A172 (cell line): ENCODE measurements around the gene ITFG1. TPM values are rescaled to one million over a fixed set of nuclear protein-coding genes. Genes with fewer than 3 reads are reported as not detected.
"Not testable (repeated sequence)": the region's sequence is repeated elsewhere in the genome, so short reads cannot be mapped to it uniquely, and the experiment has no call there.

ENCODE experiments used
- DNase-seq: peaks from one replicate; pipeline ENCODE4 v3.0.0-alpha.2; 2015; ENCODE audit warnings: low spot score
- total RNA-seq: library from RNA; depleted of rRNA; stranded (reverse); fragments of >200 nt; shearing (Covaris generic); gene quantifications from 2 replicates; pipeline ENCODE4 v1.2.3, GENCODE V29; 2014

Gene ITFG1
- total RNA-seq, 1 experiment from 2014 or later, result 73.8 TPM

GRCh38 chr16:47156680-47157215, 304.1 kb downstream of the ITFG1 start:
- no peak for DNase-seq

GRCh38 chr16:47152501-47152900, 308.4 kb downstream of the ITFG1 start:
- not testable (repeated sequence) for DNase-seq

- DNase-seq, result no peak
Observed at GRCh38 chr16:47150067-47150466, 310.8 kb downstream of the ITFG1 start.

GRCh38 chr16:47144559-47144877, 316.3 kb downstream of the ITFG1 start:
- DNase-seq, result no peak

GRCh38 chr16:47143677-47144558, 316.9 kb downstream of the ITFG1 start, which contains the start of gene NETO2:
TSS of gene NETO2 (minus strand) at chr16:47143945. CDS start at chr16:47143612, 333 bp downstream.
- peak; percentile 18 for DNase-seq

GRCh38 chr16:47142821-47143676, 317.8 kb downstream of the ITFG1 start:
- peak; percentile 38 for DNase-seq

- peak; percentile 21 for DNase-seq
Observed at GRCh38 chr16:47142486-47142820, 318.4 kb downstream of the ITFG1 start.

- peak; percentile 84 for DNase-seq
Observed at GRCh38 chr16:47141773-47142485, 318.9 kb downstream of the ITFG1 start.

GRCh38 chr16:47140686-47141085, 320.2 kb downstream of the ITFG1 start:
- DNase-seq, result no peak

GRCh38 chr16:47139561-47140185, 321.2 kb downstream of the ITFG1 start:
- DNase-seq, result no peak

GRCh38 chr16:47137925-47138324, 322.9 kb downstream of the ITFG1 start:
- peak; percentile 52 for DNase-seq

GRCh38 chr16:47136099-47136842, 324.6 kb downstream of the ITFG1 start:
- peak; percentile 83 for DNase-seq

- DNase-seq, result no peak
Observed at GRCh38 chr16:47134550-47134949, 326.3 kb downstream of the ITFG1 start.

GRCh38 chr16:47132308-47132707, 328.6 kb downstream of the ITFG1 start:
- DNase-seq, result no peak

- DNase-seq, result no peak
Observed at GRCh38 chr16:47129755-47130435, 331.0 kb downstream of the ITFG1 start.

GRCh38 chr16:47127541-47127940, 333.3 kb downstream of the ITFG1 start:
- DNase-seq, result no peak

- no peak for DNase-seq
Observed at GRCh38 chr16:47125757-47126156, 335.1 kb downstream of the ITFG1 start.

GRCh38 chr16:47113130-47113529, 347.7 kb downstream of the ITFG1 start:
- no peak for DNase-seq

- DNase-seq, result peak; percentile 25
Observed at GRCh38 chr16:47110939-47111338, 349.9 kb downstream of the ITFG1 start.

- no peak for DNase-seq
Observed at GRCh38 chr16:47109361-47109760, 351.5 kb downstream of the ITFG1 start.
